PFSK-1 (cell line): ENCODE measurements around the gene GASK1A.

Experiments
- POLR2AphosphoS5 ChIP-seq: IDR thresholded peaks from 2 replicates; pipeline ENCODE4 v1.6.1; 2012; ENCODE audit warnings: low read depth, mild to moderate bottlenecking, control low read depth, low read length, moderate library complexity
- SIN3A ChIP-seq: IDR thresholded peaks from 2 replicates; pipeline ENCODE4 v1.6.1; 2012; ENCODE audit warnings: mild to moderate bottlenecking, low read length, moderate library complexity, borderline replicate concordance; ENCODE audit not compliant: insufficient read depth
- TAF1 ChIP-seq: IDR thresholded peaks from 2 replicates; pipeline ENCODE4 v1.6.1; 2012; ENCODE audit warnings: low read length, control low read depth, borderline replicate concordance; ENCODE audit not compliant: insufficient read depth

- no peak for TF ChIP-seq POLR2AphosphoS5
- TF ChIP-seq TAF1, result no peak
- TF ChIP-seq SIN3A, result no peak
These were observed 39.1 kb downstream of the GASK1A start for GRCh38 chr3:43018246-43018645.
